ENCODE results near the gene ALDH1L1.

The ALDH1L1 gene

DNA sequence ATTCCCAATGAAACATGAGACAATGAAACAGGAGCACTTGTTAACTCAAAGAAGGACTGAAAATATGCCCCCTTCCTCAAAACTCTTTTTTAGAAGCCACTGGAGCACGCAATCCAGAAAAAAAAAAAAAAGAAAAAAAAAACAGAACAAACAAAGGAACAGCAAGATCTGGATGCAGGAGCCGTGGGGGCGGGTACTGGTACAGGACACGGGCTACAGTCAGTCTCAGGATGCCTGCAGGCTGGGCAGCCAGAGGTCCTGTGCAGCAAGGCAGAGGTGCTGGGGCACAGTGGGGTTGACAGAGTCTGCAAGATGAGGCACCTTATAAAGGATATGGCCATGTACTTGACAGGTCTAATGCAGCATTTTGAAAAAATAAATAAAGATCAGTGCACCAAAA is 22.3 kb upstream of the ALDH1L1 start:
- DNase-seq, result no peak
- CTCF ChIA-PET, result no interaction called here
- Mint-ChIP-seq H3K27me3 (peaks cover 19% of the 10 kb centered on the region), H3K27ac (no peak overlapping the region), H3K9me3 (no peaks in the 10 kb centered on the region), H3K4me1 (no peaks in the 10 kb centered on the region), H3K4me3 (no peak overlapping the region), H3K36me3 (no peaks in the 10 kb centered on the region)

DNA sequence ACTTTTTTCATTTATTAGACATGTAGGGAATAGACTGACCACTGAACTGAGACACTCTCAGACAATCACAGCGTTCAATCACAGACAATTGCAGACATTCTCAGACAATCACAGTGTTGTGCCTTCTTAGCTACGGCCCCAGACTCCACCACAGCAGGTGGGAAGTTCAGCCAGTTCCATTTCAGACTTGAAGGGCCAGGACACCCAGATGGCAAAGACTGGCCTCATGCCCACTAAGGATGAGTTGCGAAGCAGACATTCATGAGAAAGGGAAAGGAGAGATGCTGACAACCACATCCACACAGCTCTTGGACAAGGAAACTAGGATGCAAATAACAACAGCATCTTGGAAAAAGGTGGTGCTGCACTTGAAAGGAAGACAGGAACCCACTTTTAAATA is 21.9 kb upstream of the ALDH1L1 start:
- no peaks in the 10 kb centered on the region for H3K4me1 Mint-ChIP-seq
- no peaks in the 10 kb centered on the region for H3K36me3 Mint-ChIP-seq
- no peak overlapping the region for H3K4me3 Mint-ChIP-seq
- no peaks in the 10 kb centered on the region for H3K9me3 Mint-ChIP-seq
- no peak overlapping the region for H3K27ac Mint-ChIP-seq
- peaks cover 18% of the 10 kb centered on the region for H3K27me3 Mint-ChIP-seq
- DNase-seq, result no peak
- CTCF ChIA-PET, result no interaction called here

DNA sequence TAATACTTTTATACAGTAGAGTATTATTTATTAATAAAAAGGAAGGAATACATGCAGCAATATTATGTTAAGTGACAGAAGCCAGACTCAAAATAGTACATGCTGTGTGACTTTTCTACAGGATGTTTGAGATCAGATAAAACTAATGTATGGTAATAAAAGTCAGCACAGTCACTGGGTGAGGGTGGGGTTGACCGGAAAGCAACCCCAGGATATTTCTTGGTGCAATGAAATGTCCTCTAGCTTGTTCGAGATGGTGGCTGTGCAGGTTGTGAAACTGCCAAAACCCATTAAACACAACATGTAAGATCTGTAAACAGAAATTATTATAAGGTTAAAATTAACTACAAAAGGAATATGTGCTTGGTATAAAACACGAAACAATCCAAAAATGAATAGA is 20.8 kb upstream of the ALDH1L1 start:
- Mint-ChIP-seq H3K27ac (no peak overlapping the region), H3K36me3 (no peaks in the 10 kb centered on the region), H3K9me3 (no peaks in the 10 kb centered on the region), H3K4me3 (no peak overlapping the region), H3K27me3 (peaks cover 15% of the 10 kb centered on the region), H3K4me1 (no peaks in the 10 kb centered on the region)
- DNase-seq, result no peak
- CTCF ChIA-PET, result interaction anchor here (1.0 kb wide), 1 partner anchor 67 kb away, joined by 3 read pairs; no protein-coding TSS in a partner anchor

DNA sequence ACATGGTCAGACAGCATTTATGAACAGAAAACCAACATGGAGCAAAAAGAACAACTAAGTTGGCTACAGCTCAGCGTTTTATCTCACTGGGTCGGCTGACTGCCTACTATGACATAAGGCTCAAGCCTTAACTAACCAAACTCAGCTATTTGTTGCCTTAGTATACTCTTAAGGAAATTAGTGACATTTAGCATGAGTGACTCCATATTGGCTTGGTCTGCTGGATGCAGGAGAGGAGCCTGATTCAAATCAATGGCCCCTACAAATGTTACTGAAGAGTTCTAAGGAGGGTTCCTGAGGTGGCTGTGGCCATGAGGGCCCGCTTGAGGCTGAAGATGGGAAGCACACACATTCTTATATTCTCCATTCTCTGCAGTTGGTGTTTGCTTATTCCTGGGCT is 20.1 kb upstream of the ALDH1L1 start:
- Mint-ChIP-seq H3K9me3 (no peaks in the 10 kb centered on the region), H3K27ac (no peak overlapping the region), H3K36me3 (no peaks in the 10 kb centered on the region), H3K4me1 (no peaks in the 10 kb centered on the region), H3K27me3 (peaks cover 15% of the 10 kb centered on the region), H3K4me3 (no peak overlapping the region)
- CTCF ChIA-PET, result interaction anchor here (1.0 kb wide), 1 partner anchor 67 kb away, joined by 3 read pairs; no protein-coding TSS in a partner anchor
- DNase-seq, result no peak

DNA sequence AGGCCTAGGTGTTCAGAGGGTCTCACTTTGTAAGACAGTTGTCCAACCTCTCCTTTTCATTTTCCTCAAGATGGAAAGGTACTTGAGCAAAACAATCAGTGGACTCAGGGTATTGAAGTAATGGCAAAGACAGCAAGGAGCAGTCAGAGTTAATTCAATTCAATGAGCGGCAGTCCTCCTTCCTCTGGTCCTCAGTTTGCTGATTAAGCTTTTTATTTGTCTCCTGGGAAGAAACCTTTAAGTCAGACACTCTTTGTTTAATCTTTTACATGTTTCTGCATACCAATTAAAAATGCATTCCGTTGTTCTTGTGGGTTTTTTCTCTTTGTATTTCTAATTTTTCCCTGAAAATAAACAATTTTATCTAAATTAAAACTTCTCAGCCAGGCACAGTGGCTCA is 18.9 kb upstream of the ALDH1L1 start:
- H3K4me1 Mint-ChIP-seq, result no peaks in the 10 kb centered on the region
- no peak overlapping the region for H3K27ac Mint-ChIP-seq
- no peaks in the 10 kb centered on the region for H3K36me3 Mint-ChIP-seq
- no peak for DNase-seq
- H3K27me3 Mint-ChIP-seq, result peaks cover 15% of the 10 kb centered on the region
- peaks cover 6% of the 10 kb centered on the region for H3K9me3 Mint-ChIP-seq
- H3K4me3 Mint-ChIP-seq, result no peak overlapping the region
- CTCF ChIA-PET, result interaction anchor here (0.6 to 2.1 kb wide), 7 partner anchors 9 to 631 kb away, joined by 3 to 9 read pairs (median 5); no protein-coding TSS in a partner anchor

DNA sequence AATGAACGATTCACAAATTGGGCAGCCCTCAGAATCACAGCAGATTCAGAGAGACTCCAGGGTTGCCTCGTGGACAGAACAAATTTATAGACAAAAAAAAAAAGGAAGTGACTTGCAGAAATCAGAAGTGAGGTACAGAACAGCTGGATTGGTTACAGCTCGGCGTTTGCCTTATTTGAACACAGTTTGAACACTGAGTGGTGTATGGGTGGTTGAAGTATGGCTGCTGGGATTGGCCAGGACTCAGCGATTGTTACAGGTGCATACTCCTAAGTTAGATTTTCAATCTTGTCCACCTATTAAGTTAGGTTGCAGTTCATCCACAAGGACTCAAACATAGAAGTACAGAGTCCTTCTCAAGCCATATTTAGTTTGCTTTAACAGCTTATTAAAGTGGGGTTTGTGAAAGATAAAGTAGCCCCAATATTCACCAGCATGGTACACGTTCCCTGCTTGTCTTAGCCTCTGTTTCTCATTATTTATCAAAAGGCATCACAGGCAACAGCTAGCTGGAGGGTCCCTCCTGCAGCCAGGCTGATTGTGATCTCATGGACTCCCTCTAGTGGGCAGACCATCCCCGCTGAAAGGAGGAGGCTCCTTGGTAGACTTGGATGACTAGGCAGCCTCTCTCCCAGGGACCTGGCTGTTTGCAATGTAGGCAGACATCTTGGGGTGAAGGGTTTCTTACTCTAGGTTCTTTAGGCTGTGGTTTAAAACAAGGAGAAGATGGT is 17.6 kb upstream of the ALDH1L1 start:
- H3K4me1 Mint-ChIP-seq, result no peaks in the 10 kb centered on the region
- H3K4me3 Mint-ChIP-seq, result no peak overlapping the region
- DNase-seq, result peak; percentile 60
- CTCF ChIA-PET, result interaction anchor here (1.0 to 2.1 kb wide), 9 partner anchors 9 to 269 kb away, joined by 3 to 9 read pairs (median 3); partner anchors contain the start of gene CFAP100
- H3K9me3 Mint-ChIP-seq, result peaks cover 6% of the 10 kb centered on the region
- H3K36me3 Mint-ChIP-seq, result no peaks in the 10 kb centered on the region
- no peak overlapping the region for H3K27ac Mint-ChIP-seq
- H3K27me3 Mint-ChIP-seq, result peaks cover 8% of the 10 kb centered on the region

DNA sequence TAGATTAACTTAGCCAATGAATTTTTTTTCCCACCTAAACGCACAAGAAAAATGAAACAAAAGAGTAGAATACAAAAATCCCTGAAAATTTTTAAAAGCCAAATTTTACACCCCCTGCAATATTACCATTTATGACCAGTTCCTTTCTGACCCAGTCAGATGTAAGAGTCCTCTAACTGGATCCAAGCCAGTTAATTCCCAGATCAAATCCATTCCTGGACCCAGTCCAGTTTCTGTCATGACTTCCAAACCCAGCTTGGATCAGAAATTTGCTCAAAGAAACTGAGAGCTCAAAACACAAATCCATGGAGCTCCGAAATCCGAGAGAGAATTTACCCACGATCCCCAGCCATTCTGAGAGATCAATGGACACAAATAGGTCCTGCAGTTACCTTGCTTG is 17.0 kb upstream of the ALDH1L1 start:
- no peaks in the 10 kb centered on the region for H3K36me3 Mint-ChIP-seq
- H3K4me3 Mint-ChIP-seq, result no peak overlapping the region
- no peak for DNase-seq
- peaks cover 6% of the 10 kb centered on the region for H3K9me3 Mint-ChIP-seq
- no peaks in the 10 kb centered on the region for H3K4me1 Mint-ChIP-seq
- peaks cover 8% of the 10 kb centered on the region for H3K27me3 Mint-ChIP-seq
- CTCF ChIA-PET, result interaction anchor here (1.0 to 2.1 kb wide), 5 partner anchors 8 to 226 kb away, joined by 3 to 9 read pairs (median 3); no protein-coding TSS in a partner anchor
- H3K27ac Mint-ChIP-seq, result no peak overlapping the region

DNA sequence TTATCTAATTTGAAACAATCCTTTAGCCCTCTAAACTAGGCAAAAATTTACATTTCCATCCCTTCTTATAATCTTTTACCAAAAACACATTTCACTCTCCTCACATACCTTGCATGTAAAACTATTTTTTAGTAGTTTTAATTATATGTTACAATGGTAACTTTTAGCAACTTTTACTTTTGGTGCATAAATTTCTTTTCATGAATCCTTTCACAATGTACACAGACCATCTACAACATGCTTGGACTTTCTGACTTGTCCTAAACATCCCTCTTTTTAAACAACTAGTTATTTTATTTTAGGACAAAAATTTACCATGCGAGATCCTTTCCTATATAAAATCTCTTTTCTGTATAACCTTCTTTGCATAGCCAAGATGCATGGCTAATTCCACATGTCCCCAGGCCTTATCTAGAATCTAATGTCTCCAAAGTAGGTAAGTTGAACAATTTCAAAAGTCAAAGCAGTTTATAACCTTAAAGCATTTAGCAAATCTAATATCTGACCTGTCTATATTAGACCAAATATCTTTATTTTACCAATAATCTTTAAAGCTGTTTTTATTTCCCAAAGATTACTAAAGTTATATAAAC is 14.4 kb upstream of the ALDH1L1 start:
- Mint-ChIP-seq H3K4me1 (no peaks in the 10 kb centered on the region), H3K27ac (no peak overlapping the region), H3K4me3 (no peak overlapping the region), H3K9me3 (peaks cover 6% of the 10 kb centered on the region), H3K36me3 (no peaks in the 10 kb centered on the region), H3K27me3 (peaks cover 4% of the 10 kb centered on the region)
- CTCF ChIA-PET, result no interaction called here
- no peak for DNase-seq

DNA sequence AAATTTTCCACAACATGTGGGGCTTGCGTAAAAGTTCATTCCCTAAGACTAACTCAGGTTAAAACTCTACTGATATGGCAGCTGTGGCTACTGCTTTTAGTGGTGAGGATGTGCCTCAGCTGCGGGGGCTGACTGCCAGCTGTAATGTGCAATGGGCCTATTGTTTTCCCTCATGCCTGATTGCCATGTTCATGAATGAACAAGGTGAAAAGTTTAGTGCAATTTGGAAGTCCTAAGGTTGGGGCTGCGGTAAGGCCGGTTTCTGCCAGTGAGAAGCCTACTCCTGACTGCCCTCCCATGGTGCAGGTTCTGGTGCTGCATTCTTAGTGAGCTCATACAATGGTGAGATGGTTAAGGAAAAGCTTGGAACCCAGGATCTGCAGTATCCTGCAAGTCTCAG is 10.9 kb upstream of the ALDH1L1 start:
- Mint-ChIP-seq H3K4me3 (no peak overlapping the region), H3K9me3 (peaks cover 6% of the 10 kb centered on the region), H3K27me3 (peaks cover 12% of the 10 kb centered on the region), H3K36me3 (no peaks in the 10 kb centered on the region), H3K27ac (no peak overlapping the region), H3K4me1 (no peaks in the 10 kb centered on the region)
- CTCF ChIA-PET, result no interaction called here
- no peak for DNase-seq

DNA sequence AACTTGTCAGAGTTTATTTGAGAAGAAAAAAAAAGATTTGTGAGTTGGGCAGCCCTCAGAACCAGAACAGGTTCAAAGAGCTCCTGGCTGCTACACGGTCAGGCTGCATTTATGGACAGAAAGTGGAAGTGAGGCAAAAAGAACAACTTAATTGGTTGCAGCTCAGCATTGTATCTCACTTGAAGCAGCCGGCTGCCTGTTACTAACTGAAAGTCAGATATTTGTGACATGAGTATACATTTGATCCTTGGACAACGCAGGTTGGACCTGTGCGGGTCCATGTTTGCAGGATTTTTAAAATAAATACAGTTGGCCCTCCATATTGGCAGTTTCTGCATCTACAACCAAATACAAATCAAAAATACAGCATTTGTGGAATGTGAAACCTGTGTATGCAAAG is 7.5 kb upstream of the ALDH1L1 start:
- Mint-ChIP-seq H3K27me3 (peaks cover 18% of the 10 kb centered on the region), H3K27ac (no peak overlapping the region), H3K4me3 (no peak overlapping the region), H3K4me1 (no peaks in the 10 kb centered on the region), H3K36me3 (no peaks in the 10 kb centered on the region), H3K9me3 (no peaks in the 10 kb centered on the region)
- no peak for DNase-seq
- CTCF ChIA-PET, result no interaction called here

DNA sequence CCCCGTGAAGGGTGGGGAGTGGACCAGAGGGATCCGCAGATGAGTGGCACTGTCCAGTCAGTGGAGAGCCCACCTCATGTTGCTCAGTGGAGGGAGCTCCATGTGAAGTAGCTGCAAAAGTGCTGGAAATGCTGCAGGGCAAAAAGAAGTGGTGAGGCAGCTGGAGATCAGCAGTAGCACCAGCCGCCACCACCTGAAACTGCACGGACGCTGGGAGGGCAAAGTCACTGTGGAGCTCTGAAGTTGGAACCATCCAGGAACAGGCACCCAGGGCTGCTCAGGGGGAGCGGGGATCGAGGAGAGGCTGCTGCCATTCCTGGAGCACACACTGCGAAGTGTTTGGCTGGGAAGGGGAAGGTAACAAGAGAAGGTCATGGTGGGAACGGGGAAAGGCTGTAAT is 6.4 kb upstream of the ALDH1L1 start:
- no peaks in the 10 kb centered on the region for H3K9me3 Mint-ChIP-seq
- H3K27me3 Mint-ChIP-seq, result peaks cover 30% of the 10 kb centered on the region

DNA sequence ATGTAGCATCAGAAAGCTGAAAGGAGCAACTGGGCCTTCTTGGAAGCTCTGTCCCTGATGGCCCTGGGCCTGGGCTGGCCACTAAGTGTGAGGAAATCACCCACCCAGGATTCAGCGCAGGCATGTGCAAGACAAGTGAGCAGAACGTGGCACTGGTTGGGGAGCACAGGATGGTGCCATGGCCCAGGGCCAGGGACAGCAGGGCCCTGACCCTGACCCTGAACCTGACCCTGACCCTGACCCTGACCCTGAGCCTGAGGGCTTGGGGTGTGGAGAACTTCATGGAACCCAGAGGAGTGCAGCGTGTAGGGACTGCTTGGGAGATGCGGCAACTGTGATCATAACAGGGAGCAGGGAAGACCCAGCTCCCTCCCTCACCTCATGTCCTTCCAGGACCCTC is 5.9 kb upstream of the ALDH1L1 start:
- DNase-seq, result no peak
- H3K4me3 Mint-ChIP-seq, result no peak overlapping the region
- H3K27ac Mint-ChIP-seq, result no peak overlapping the region
- no peaks in the 10 kb centered on the region for H3K4me1 Mint-ChIP-seq
- peaks cover 1% of the 10 kb centered on the region for H3K36me3 Mint-ChIP-seq
- H3K9me3 Mint-ChIP-seq, result no peaks in the 10 kb centered on the region
- peaks cover 35% of the 10 kb centered on the region for H3K27me3 Mint-ChIP-seq
- CTCF ChIA-PET, result no interaction called here

More for the DNA sequence above, 6.4 kb upstream of the ALDH1L1 start:
- DNase-seq, result no peak
- no peaks in the 10 kb centered on the region for H3K36me3 Mint-ChIP-seq
- H3K4me3 Mint-ChIP-seq, result no peak overlapping the region
- H3K4me1 Mint-ChIP-seq, result no peaks in the 10 kb centered on the region
- H3K27ac Mint-ChIP-seq, result no peak overlapping the region
- CTCF ChIA-PET, result no interaction called here

DNA sequence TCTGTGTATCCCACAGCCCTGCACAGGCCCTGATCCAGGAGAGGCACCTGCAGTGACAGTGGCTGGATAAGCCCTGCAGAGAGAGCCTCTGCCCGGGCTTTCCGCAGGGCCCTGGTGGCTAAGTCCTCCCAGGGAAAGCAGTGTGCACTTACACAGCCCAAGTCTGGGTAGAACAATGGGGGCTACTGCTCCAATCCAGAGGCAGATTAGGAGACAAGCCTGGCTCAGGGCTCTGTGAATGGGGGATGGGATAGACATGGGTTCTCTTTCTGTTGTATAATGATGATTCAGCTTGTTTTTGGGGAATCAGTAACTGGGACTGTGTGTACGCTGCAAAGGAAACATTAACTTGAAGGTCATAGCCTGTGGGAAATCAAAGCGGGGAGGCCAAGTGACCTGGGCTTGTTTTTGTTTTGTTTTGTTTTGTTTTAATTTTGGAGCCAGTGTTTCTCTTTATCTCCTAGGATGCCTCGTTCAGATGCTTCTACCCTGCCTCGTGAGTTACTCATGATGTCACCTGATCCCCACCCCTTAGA is 4.1 kb upstream of the ALDH1L1 start:
- Mint-ChIP-seq H3K27me3 (peaks cover 52% of the 10 kb centered on the region), H3K36me3 (peaks cover 2% of the 10 kb centered on the region), H3K9me3 (no peaks in the 10 kb centered on the region), H3K4me1 (no peaks in the 10 kb centered on the region), H3K27ac (no peak overlapping the region), H3K4me3 (no peak overlapping the region)
- CTCF ChIA-PET, result no interaction called here
- no peak for DNase-seq

DNA sequence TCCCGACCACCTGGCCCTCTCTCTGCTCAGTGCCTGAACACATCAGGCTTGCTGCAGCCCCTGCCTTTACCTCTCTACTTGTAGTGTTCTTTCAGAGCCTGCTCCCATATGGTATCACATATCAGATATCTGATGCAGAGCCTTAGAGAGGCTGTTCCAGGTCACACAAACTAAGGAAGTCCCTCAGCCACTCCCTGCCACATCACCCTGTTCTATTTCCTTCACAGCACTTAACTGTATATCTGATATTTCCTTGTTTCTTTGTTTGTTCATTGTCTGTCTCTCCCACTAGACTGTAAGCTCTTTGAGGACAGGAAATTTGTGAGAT is 976 bp upstream of the ALDH1L1 start:
- CTCF ChIA-PET, result no interaction called here
- Mint-ChIP-seq H3K27ac (no peak overlapping the region), H3K9me3 (no peaks in the 10 kb centered on the region), H3K27me3 (peaks cover 51% of the 10 kb centered on the region), H3K36me3 (peaks cover 2% of the 10 kb centered on the region), H3K4me1 (no peaks in the 10 kb centered on the region), H3K4me3 (no peak overlapping the region)
- no peak for DNase-seq

DNA sequence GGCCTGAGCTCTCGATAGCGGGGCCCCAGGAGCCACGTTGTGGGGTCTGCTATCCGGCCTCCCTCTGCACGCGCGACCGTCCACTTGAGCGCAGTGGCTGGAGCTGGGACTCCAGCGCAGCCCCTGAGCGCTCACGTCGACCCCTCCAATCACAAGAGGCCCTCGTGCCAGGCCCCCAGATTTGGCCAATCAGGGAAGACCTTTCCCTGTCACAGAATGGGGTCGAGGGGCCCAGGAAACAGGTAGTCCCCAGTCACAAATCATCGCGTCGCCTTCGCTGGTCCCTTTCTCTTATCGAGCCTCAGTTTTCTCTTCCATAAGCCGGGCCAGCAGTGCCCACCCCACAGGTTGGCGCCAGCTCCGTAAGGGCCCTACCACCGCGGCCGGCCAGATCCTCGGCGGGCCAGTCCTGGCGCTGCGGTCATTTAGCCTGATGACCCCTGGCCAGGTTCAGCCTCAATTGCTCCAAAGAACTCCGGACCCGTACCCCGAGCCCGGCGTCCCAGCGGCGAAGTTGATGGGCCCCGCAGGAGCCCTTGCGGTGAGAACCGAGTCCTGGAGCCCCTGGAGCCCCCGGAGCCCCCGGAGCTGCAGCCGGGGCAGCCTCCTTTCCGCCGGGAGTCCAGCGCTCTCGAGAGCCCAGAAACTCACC is 435 bp downstream of the ALDH1L1 start:
- CTCF ChIA-PET, result no interaction called here
- Mint-ChIP-seq H3K27ac (no peak overlapping the region), H3K27me3 (peaks cover 48% of the 10 kb centered on the region), H3K36me3 (peaks cover 2% of the 10 kb centered on the region), H3K9me3 (no peaks in the 10 kb centered on the region), H3K4me1 (no peaks in the 10 kb centered on the region), H3K4me3 (no peak overlapping the region)
- no peak for DNase-seq
